Activated gamma-delta T cell treated with anti-CD3 and anti-CD28 coated beads, Interleukin-2, amount 50 U/mL, for 16 hours (primary cell): Measurements from ENCODE around the gene APOD.

Source experiments
- DNase-seq: peaks from one replicate; pipeline ENCODE4 v3.0.0-alpha.2; 2020; ENCODE audit warnings: low read depth

The APOD gene

GRCh38 chr3:195587406-195587805 is 3.7 kb upstream of the APOD start:
- no peak for DNase-seq

- DNase-seq, result no peak
These were observed 767 bp upstream of the APOD start for GRCh38 chr3:195584543-195584870.

GRCh38 chr3:195582947-195583346 is 793 bp downstream of the APOD start:
- DNase-seq, result no peak

- DNase-seq, result no peak
These were observed 2.8 kb downstream of the APOD start for GRCh38 chr3:195580744-195581443.

- DNase-seq, result no peak
These were observed 4.5 kb downstream of the APOD start for GRCh38 chr3:195579281-195579680.

GRCh38 chr3:195578565-195578964 is 5.2 kb downstream of the APOD start:
- no peak for DNase-seq

GRCh38 chr3:195577645-195578177 is 6.0 kb downstream of the APOD start:
- no peak for DNase-seq

GRCh38 chr3:195574497-195575304 is 9.0 kb downstream of the APOD start:
- DNase-seq, result no peak

GRCh38 chr3:195573611-195574496 is 9.9 kb downstream of the APOD start:
- no peak for DNase-seq

- no peak for DNase-seq
These were observed 12.4 kb downstream of the APOD start for GRCh38 chr3:195571361-195571760.

GRCh38 chr3:195570912-195571311 is 12.8 kb downstream of the APOD start:
- DNase-seq, result no peak

GRCh38 chr3:195570344-195570743 is 13.4 kb downstream of the APOD start:
- DNase-seq, result no peak

GRCh38 chr3:195568630-195569029 is 15.1 kb downstream of the APOD start:
- DNase-seq, result no peak

- no peak for DNase-seq
These were observed 16.9 kb downstream of the APOD start for GRCh38 chr3:195566797-195567196.

GRCh38 chr3:195565716-195566115 is 18.0 kb downstream of the APOD start:
- no peak for DNase-seq

GRCh38 chr3:195563317-195563716 is 20.4 kb downstream of the APOD start:
- DNase-seq, result no peak

- DNase-seq, result no peak
These were observed 23.9 kb downstream of the APOD start for GRCh38 chr3:195559723-195560409.

GRCh38 chr3:195558602-195559001 is 25.1 kb downstream of the APOD start:
- no peak for DNase-seq

GRCh38 chr3:195557322-195557721 is 26.4 kb downstream of the APOD start:
- no peak for DNase-seq

GRCh38 chr3:195556390-195556789 is 27.4 kb downstream of the APOD start:
- DNase-seq, result no peak

GRCh38 chr3:195555110-195555509 is 28.6 kb downstream of the APOD start:
- no peak for DNase-seq

- no peak for DNase-seq
These were observed 29.3 kb downstream of the APOD start for GRCh38 chr3:195554458-195554857.
